HepG2 (cell line): ENCODE data around the gene RAD51D. TPM values are rescaled to one million over a fixed set of nuclear protein-coding genes. Genes with fewer than 3 reads are reported as not detected.
A peak's percentile ranks its signal among the peaks of the same experiment; 100 is the strongest.

Experiments
- ATRX ChIP-seq: sonication (generic); formaldehyde crosslinking; IDR thresholded peaks from 2 replicates; pipeline ENCODE4 v1.4.0; 2020; ENCODE audit warnings: missing genetic modification reagents, borderline replicate concordance
- CHD4 ChIP-seq: fragments of 200-600 bp; sonication (generic); IDR thresholded peaks from 2 replicates; pipeline ENCODE4 v1.7.0; 2017; ENCODE audit warnings: mild to moderate bottlenecking, low read length, borderline replicate concordance
- GATAD2A ChIP-seq: IDR thresholded peaks from 2 replicates; pipeline ENCODE4 v1.6.1; 2016
- HES4 ChIP-seq: sonication (generic); formaldehyde crosslinking; IDR thresholded peaks from 2 replicates; pipeline ENCODE4 v1.9.0; 2021; ENCODE audit warnings: mild to moderate bottlenecking, missing genetic modification reagents, borderline replicate concordance
- HOXA5 ChIP-seq: sonication (generic); formaldehyde crosslinking; IDR thresholded peaks from 2 replicates; pipeline ENCODE4 v1.4.0; 2020; ENCODE audit warnings: missing genetic modification reagents
- IRX3 ChIP-seq: sonication (generic); formaldehyde crosslinking; IDR thresholded peaks from 2 replicates; pipeline ENCODE4 v1.8.1; 2023; ENCODE audit warnings: mild to moderate bottlenecking, low read depth, missing genetic modification reagents, borderline replicate concordance
- KAT7 ChIP-seq: IDR thresholded peaks from 2 replicates; pipeline ENCODE4 v1.6.1; 2018; ENCODE audit warnings: borderline replicate concordance, missing compliant biosample characterization
- KDM1A ChIP-seq: IDR thresholded peaks from 2 replicates; pipeline ENCODE4 v1.6.1; 2016; ENCODE audit warnings: missing compliant biosample characterization
- KLF6 ChIP-seq: IDR thresholded peaks from 2 replicates; pipeline ENCODE4 v1.8.0; 2016; ENCODE audit warnings: missing biosample characterization, missing genetic modification reagents
- SPEN ChIP-seq: sonication (generic); formaldehyde crosslinking; IDR thresholded peaks from 2 replicates; pipeline ENCODE4 v1.5.1; 2020; ENCODE audit warnings: low read depth, mild to moderate bottlenecking, missing genetic modification reagents
- SRF ChIP-seq: IDR thresholded peaks from 2 replicates; pipeline ENCODE4 v1.6.1; 2011; ENCODE audit warnings: mild to moderate bottlenecking, low read depth, low read length, moderate library complexity
- SUZ12 ChIP-seq: fragments of 150-350 bp; IDR thresholded peaks from 2 replicates; pipeline ENCODE4 v1.6.1; 2014; ENCODE audit warnings: low read depth, low read length
- TBP ChIP-seq: sonication (generic); formaldehyde crosslinking; IDR thresholded peaks from 2 replicates; pipeline ENCODE4 v1.5.0; 2020; ENCODE audit warnings: missing genetic modification reagents
- TSC22D2 ChIP-seq: sonication (generic); formaldehyde crosslinking; IDR thresholded peaks from 2 replicates; pipeline ENCODE4 v1.5.1; 2020; ENCODE audit warnings: missing genetic modification reagents, mild to moderate bottlenecking, borderline replicate concordance
- ZKSCAN1 ChIP-seq: fragments of 150-350 bp; IDR thresholded peaks from 2 replicates; pipeline ENCODE4 v1.6.1; 2014; ENCODE audit warnings: low read length
- ZNF230 ChIP-seq: sonication (generic); formaldehyde crosslinking; IDR thresholded peaks from 2 replicates; pipeline ENCODE4 v1.4.0; 2020; ENCODE audit warnings: mild to moderate bottlenecking, missing genetic modification reagents
- ZNF557 ChIP-seq: sonication (generic); formaldehyde crosslinking; IDR thresholded peaks from 2 replicates; pipeline ENCODE4 v1.4.0; 2020; ENCODE audit warnings: missing genetic modification reagents
- ZSCAN12 ChIP-seq: sonication (generic); formaldehyde crosslinking; IDR thresholded peaks from 2 replicates; pipeline ENCODE4 v1.9.0; 2021; ENCODE audit warnings: mild to moderate bottlenecking, missing genetic modification reagents
- ZSCAN30 ChIP-seq: sonication (generic); formaldehyde crosslinking; IDR thresholded peaks from 2 replicates; pipeline ENCODE4 v1.5.0; 2020; ENCODE audit warnings: mild to moderate bottlenecking, missing genetic modification reagents
- polyA plus RNA-seq, 8 experiments: library from polyadenylated mRNA; depleted of rRNA in 3 of 8; stranded (reverse) in 7 of 8; unstranded in 1 of 8; fragments of >200 nt; fragmentation: Illumina TruSeq in 4 of 8; extraction: Trizol in 4 of 8; gene quantifications; 2 replicates each; pipeline versions ENCODE4 v1.2.1 to v1.2.3, GENCODE V29; 2011 to 2016; ENCODE audit warnings: low read depth in 4 of 8, missing spikeins in 1 of 8, mixed read lengths in 1 of 8; ENCODE audit not compliant: insufficient read depth in 1 of 8
- total RNA-seq, 5 experiments: library from RNA; depleted of rRNA; stranded (reverse); fragments of >200 nt; fragmentation: Illumina TruSeq; extraction: Trizol; gene quantifications; 2 replicates each; pipeline ENCODE4 v1.2.3, GENCODE V29; 2016; ENCODE audit warnings: low read depth in 1 of 5
- TF ChIP-seq, protein P1 (sequence below): sonication (generic); formaldehyde crosslinking; IDR thresholded peaks from 2 replicates; pipeline ENCODE4 v1.5.0; 2020; ENCODE audit warnings: mild to moderate bottlenecking, missing genetic modification reagents, borderline replicate concordance
- TF ChIP-seq, protein P2 (sequence below): sonication (generic); formaldehyde crosslinking; IDR thresholded peaks from 2 replicates; pipeline ENCODE4 v1.4.0; 2020; ENCODE audit warnings: missing genetic modification reagents; ENCODE audit errors: not compliant biosample characterization
- TF ChIP-seq, protein P3 (sequence below): sonication (generic); formaldehyde crosslinking; IDR thresholded peaks from 2 replicates; pipeline ENCODE4 v1.5.0; 2020; ENCODE audit warnings: missing genetic modification reagents

Gene RAD51D
- total and polyA plus RNA-seq, 2 of the 13 experiments (the other 11 are each of a cell fraction or from before 2014, with no cell fraction given), result 6.7 to 13.1 TPM

DNA sequence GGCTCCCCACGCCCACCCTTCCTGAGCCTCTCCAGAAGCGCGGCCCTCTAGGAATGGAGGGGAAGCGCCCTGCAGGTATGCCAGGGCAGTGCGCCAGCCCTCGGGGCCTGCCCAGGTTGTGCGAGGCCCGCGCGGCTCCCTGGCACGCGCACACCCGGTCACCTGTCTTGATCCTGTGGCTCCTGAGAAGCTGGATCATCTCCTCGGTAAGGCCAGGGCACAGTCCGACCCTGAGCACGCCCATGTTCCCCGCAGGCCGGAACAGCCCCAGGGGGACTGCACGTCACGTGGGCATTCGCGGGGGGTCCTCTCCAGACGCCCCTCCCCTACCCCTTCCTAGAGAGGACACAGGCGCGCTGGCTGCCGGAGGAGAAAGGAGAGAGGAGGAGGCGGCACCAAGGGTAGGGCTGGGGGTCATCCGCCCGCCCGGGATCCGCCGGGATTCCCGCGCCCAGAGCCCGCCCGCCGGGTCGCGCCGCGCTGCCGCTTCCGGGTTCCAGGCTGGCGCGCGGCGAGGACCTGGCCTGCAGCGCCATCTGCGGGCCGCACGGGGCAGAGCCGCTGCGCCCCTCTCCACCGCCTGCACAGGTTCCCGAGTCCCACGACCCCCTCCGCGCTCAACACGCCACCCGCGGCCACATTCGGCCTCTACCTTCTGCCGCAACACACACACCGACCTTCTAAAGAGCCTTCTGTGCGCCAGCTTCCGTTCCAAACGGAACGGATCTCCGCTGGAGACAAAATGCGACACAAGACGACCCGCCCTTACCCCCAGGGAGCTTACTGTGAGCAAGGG lies at the start of gene RAD51D (continued):
- TF ChIP-seq, protein P1, sequence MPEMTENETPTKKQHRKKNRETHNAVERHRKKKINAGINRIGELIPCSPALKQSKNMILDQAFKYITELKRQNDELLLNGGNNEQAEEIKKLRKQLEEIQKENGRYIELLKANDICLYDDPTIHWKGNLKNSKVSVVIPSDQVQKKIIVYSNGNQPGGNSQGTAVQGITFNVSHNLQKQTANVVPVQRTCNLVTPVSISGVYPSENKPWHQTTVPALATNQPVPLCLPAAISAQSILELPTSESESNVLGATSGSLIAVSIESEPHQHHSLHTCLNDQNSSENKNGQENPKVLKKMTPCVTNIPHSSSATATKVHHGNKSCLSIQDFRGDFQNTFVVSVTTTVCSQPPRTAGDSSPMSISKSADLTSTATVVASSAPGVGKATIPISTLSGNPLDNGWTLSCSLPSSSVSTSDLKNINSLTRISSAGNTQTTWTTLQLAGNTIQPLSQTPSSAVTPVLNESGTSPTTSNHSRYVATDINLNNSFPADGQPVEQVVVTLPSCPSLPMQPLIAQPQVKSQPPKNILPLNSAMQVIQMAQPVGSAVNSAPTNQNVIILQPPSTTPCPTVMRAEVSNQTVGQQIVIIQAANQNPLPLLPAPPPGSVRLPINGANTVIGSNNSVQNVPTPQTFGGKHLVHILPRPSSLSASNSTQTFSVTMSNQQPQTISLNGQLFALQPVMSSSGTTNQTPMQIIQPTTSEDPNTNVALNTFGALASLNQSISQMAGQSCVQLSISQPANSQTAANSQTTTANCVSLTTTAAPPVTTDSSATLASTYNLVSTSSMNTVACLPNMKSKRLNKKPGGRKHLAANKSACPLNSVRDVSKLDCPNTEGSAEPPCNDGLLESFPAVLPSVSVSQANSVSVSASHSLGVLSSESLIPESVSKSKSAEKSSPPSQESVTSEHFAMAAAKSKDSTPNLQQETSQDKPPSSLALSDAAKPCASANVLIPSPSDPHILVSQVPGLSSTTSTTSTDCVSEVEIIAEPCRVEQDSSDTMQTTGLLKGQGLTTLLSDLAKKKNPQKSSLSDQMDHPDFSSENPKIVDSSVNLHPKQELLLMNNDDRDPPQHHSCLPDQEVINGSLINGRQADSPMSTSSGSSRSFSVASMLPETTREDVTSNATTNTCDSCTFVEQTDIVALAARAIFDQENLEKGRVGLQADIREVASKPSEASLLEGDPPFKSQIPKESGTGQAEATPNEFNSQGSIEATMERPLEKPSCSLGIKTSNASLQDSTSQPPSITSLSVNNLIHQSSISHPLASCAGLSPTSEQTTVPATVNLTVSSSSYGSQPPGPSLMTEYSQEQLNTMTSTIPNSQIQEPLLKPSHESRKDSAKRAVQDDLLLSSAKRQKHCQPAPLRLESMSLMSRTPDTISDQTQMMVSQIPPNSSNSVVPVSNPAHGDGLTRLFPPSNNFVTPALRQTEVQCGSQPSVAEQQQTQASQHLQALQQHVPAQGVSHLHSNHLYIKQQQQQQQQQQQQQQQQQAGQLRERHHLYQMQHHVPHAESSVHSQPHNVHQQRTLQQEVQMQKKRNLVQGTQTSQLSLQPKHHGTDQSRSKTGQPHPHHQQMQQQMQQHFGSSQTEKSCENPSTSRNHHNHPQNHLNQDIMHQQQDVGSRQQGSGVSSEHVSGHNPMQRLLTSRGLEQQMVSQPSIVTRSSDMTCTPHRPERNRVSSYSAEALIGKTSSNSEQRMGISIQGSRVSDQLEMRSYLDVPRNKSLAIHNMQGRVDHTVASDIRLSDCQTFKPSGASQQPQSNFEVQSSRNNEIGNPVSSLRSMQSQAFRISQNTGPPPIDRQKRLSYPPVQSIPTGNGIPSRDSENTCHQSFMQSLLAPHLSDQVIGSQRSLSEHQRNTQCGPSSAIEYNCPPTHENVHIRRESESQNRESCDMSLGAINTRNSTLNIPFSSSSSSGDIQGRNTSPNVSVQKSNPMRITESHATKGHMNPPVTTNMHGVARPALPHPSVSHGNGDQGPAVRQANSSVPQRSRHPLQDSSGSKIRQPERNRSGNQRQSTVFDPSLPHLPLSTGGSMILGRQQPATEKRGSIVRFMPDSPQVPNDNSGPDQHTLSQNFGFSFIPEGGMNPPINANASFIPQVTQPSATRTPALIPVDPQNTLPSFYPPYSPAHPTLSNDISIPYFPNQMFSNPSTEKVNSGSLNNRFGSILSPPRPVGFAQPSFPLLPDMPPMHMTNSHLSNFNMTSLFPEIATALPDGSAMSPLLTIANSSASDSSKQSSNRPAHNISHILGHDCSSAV (CRISPR knock-in tag), result no peak
- TF ChIP-seq TSC22D2 (CRISPR knock-in tag), result no peak
- no peak for TF ChIP-seq ZSCAN30 (CRISPR knock-in tag)
- TF ChIP-seq CHD4, result no peak
- TF ChIP-seq HES4, result peak; percentile 72
- TF ChIP-seq KDM1A, result no peak
- no peak for TF ChIP-seq ZNF230 (CRISPR knock-in tag)
- TF ChIP-seq IRX3 (CRISPR knock-in tag), result no peak; the same call in 1 of the 2 replicates
- TF ChIP-seq SPEN (CRISPR knock-in tag), result peak; percentile 79; the same call in 1 of the 2 replicates
- TF ChIP-seq HOXA5 (CRISPR knock-in tag), result no peak
- TF ChIP-seq, protein P2, sequence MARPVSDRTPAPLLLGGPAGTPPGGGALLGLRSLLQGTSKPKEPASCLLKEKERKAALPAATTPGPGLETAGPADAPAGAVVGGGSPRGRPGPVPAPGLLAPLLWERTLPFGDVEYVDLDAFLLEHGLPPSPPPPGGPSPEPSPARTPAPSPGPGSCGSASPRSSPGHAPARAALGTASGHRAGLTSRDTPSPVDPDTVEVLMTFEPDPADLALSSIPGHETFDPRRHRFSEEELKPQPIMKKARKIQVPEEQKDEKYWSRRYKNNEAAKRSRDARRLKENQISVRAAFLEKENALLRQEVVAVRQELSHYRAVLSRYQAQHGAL (CRISPR knock-in tag), result no peak
- no peak for TF ChIP-seq ZNF557 (CRISPR knock-in tag)
- no peak for TF ChIP-seq TBP
- TF ChIP-seq, protein P3, sequence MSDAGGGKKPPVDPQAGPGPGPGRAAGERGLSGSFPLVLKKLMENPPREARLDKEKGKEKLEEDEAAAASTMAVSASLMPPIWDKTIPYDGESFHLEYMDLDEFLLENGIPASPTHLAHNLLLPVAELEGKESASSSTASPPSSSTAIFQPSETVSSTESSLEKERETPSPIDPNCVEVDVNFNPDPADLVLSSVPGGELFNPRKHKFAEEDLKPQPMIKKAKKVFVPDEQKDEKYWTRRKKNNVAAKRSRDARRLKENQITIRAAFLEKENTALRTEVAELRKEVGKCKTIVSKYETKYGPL, result no peak
- TF ChIP-seq SRF, result no peak
- peak; percentile 4; the same call in 1 of the 2 replicates for TF ChIP-seq GATAD2A
- TF ChIP-seq ZSCAN12 (CRISPR knock-in tag), result no peak
- TF ChIP-seq KAT7 (CRISPR knock-in tag), result no peak; the same call in 1 of the 2 replicates
- 0 out of 2 replicates have a peak, but pooled peaks have one; percentile 22 for TF ChIP-seq KLF6 (CRISPR knock-in tag)
- TF ChIP-seq SUZ12, result no peak
- TF ChIP-seq ATRX (CRISPR knock-in tag), result no peak
- no peak for TF ChIP-seq ZKSCAN1
